GM12878 (cell line): Measurements from ENCODE around the gene OGA. TPM values are rescaled to one million over a fixed set of nuclear protein-coding genes. Genes with fewer than 3 reads are reported as not detected.
A peak's percentile ranks its signal among the peaks of the same experiment; 100 is the strongest.

Source experiments
- CBX3 ChIP-seq: fragments of 200-600 bp; sonication (generic); IDR thresholded peaks from 2 replicates; pipeline ENCODE4 v1.6.1; 2016; ENCODE audit warnings: low read depth, borderline replicate concordance
- CHD4 ChIP-seq: fragments of 200-600 bp; sonication (generic); IDR thresholded peaks from 2 replicates; pipeline ENCODE4 v1.6.1; 2016; ENCODE audit warnings: mild to moderate bottlenecking
- E4F1 ChIP-seq: fragments of 450-650 bp; IDR thresholded peaks from 2 replicates; pipeline ENCODE4 v1.6.1; 2018; ENCODE audit warnings: borderline replicate concordance, mild to moderate bottlenecking; ENCODE audit not compliant: partially characterized antibody
- IRF3 ChIP-seq: fragments of 450-650 bp; IDR thresholded peaks from 2 replicates; pipeline ENCODE4 v1.6.1; 2014; ENCODE audit warnings: mild to moderate bottlenecking
- NFYA ChIP-seq: IDR thresholded peaks from 2 replicates; pipeline ENCODE4 v1.6.1; 2011; ENCODE audit warnings: low read depth, mild to moderate bottlenecking, low read length, improper control_type of control experiment, borderline replicate concordance
- PBX3 ChIP-seq: IDR thresholded peaks from 2 replicates; pipeline ENCODE4 v1.6.1; 2011; ENCODE audit warnings: mild to moderate bottlenecking, low read depth, low read length, moderate library complexity; ENCODE audit not compliant: insufficient replicate concordance
- POU2F2 ChIP-seq: IDR thresholded peaks from 3 replicates; pipeline ENCODE4 v1.6.1; 2011; ENCODE audit warnings: low read depth, mild to moderate bottlenecking, low read length, borderline replicate concordance
- SPI1 ChIP-seq: IDR thresholded peaks from 2 replicates; pipeline ENCODE4 v1.6.1; 2011; ENCODE audit warnings: low read depth, mild to moderate bottlenecking, low read length, moderate library complexity, borderline replicate concordance; ENCODE audit not compliant: insufficient read depth
- SRF ChIP-seq, 2 experiments: IDR thresholded peaks; 2 replicates each; pipeline ENCODE4 v1.6.1; 2011; ENCODE audit warnings: low read depth in 2 of 2, low read length in 2 of 2, mild to moderate bottlenecking in 1 of 2, moderate library complexity in 1 of 2
- SUZ12 ChIP-seq: fragments of 200-600 bp; sonication (generic); IDR thresholded peaks from one replicate; pipeline ENCODE4 v1.6.1; 2018; ENCODE audit warnings: antibody characterized with exemption, mild to moderate bottlenecking; ENCODE audit not compliant: unreplicated experiment
- TAF1 ChIP-seq: IDR thresholded peaks from 2 replicates; pipeline ENCODE4 v1.6.1; 2011; ENCODE audit warnings: mild to moderate bottlenecking, low read depth, low read length, borderline replicate concordance
- ZBTB40 ChIP-seq: fragments of 450-650 bp; IDR thresholded peaks from 2 replicates; pipeline ENCODE4 v1.6.1; 2016; ENCODE audit warnings: mild to moderate bottlenecking, moderate library complexity, borderline replicate concordance
- ZNF207 ChIP-seq: fragments of 450-650 bp; IDR thresholded peaks from 2 replicates; pipeline ENCODE4 v1.6.1; 2014; ENCODE audit warnings: antibody characterized with exemption, mild to moderate bottlenecking, borderline replicate concordance
- ZNF217 ChIP-seq: fragments of 450-650 bp; IDR thresholded peaks from 2 replicates; pipeline ENCODE4 v1.6.1; 2017; ENCODE audit warnings: antibody characterized with exemption, mild to moderate bottlenecking
- ZNF687 ChIP-seq: fragments of 450-650 bp; IDR thresholded peaks from 2 replicates; pipeline ENCODE4 v1.6.1; 2017; ENCODE audit warnings: mild to moderate bottlenecking, moderate library complexity
- polyA plus RNA-seq, 11 experiments: library from polyadenylated mRNA; depleted of rRNA in 4 of 11; unstranded in 6 of 11; stranded (reverse) in 5 of 11; fragments of >200 nt; fragmentation: Nextera tagmentation in 4 of 11; fragmentation: Illumina TruSeq in 1 of 11; extraction: Ambion mirVana in 4 of 11; extraction: Trizol in 1 of 11; gene quantifications; 1 replicate in 1 of 11; 2 replicates in 10 of 11; pipeline versions ENCODE4 v1.2.1 to v1.2.3, GENCODE V29; 2011 to 2016; ENCODE audit warnings: inconsistent platforms in 2 of 11, missing spikeins in 2 of 11, low read depth in 1 of 11
- total RNA-seq, 4 experiments: library from RNA; depleted of rRNA in 3 of 4; stranded (reverse); fragments of >200 nt in 3 of 4; fragmentation: Illumina TruSeq in 1 of 4; extraction: Trizol in 1 of 4; gene quantifications; 2 replicates each; pipeline versions ENCODE4 v1.2.1 to v1.2.3, GENCODE V29; 2013 to 2021

OGA gene
- total and polyA plus RNA-seq, 10 of the 15 experiments (the other 5 are each of a cell fraction or from before 2014, with no cell fraction given) = 23.0 to 145 (median 85.2) TPM

- no peak for TF ChIP-seq ZBTB40
- no peak for TF ChIP-seq POU2F2
- TF ChIP-seq NFYA = no peak
- peak in 1 of 2 experiments; percentile 60; a peak in 2 of 4 replicates for TF ChIP-seq SRF (IDR thresholded peaks at IDR 0.05; ENCODE audit: low read depth in 2 of 2, low read length in 2 of 2)
- no peak for TF ChIP-seq TAF1
- peak; percentile 31 for TF ChIP-seq E4F1
- TF ChIP-seq ZNF217 = no peak
- TF ChIP-seq SUZ12 = no peak
- TF ChIP-seq CBX3 = no peak
- TF ChIP-seq ZNF207 = peak; percentile 90
- TF ChIP-seq ZNF687 = peak; percentile 95
- TF ChIP-seq SPI1 = no peak
- no peak for TF ChIP-seq PBX3
- no peak for TF ChIP-seq IRF3
- no peak for TF ChIP-seq CHD4
Measured at GRCh38 chr10:101830322-101831168, 12.3 kb upstream of the OGA start (continued).
